ENCODE data around the gene RASGRF1.
"Not testable (repeated sequence)": the region's sequence is repeated elsewhere in the genome, so short reads cannot be mapped to it uniquely, and the experiment has no call there.

Gene RASGRF1

GRCh38 chr15:79008659-79009058 lies 81.9 kb downstream of the RASGRF1 start:
- DNase-seq (ENCODE audit: low read depth): no peak

GRCh38 chr15:79007066-79007465 lies 83.5 kb downstream of the RASGRF1 start:
- no peak for DNase-seq (ENCODE audit: low read depth)

- no peak for DNase-seq (ENCODE audit: low read depth)
These were observed 84.5 kb downstream of the RASGRF1 start for GRCh38 chr15:79006071-79006470.

- DNase-seq (ENCODE audit: low read depth): no peak
These were observed 86.2 kb downstream of the RASGRF1 start for GRCh38 chr15:79004336-79004735.

- DNase-seq (ENCODE audit: low read depth): no peak
These were observed 86.7 kb downstream of the RASGRF1 start for GRCh38 chr15:79003896-79004295.

- no peak for DNase-seq (ENCODE audit: low read depth)
These were observed 87.3 kb downstream of the RASGRF1 start for GRCh38 chr15:79003301-79003700.

- DNase-seq (ENCODE audit: low read depth): no peak
These were observed 88.0 kb downstream of the RASGRF1 start for GRCh38 chr15:79002581-79002980.

GRCh38 chr15:78999636-79000035 lies 90.9 kb downstream of the RASGRF1 start:
- no peak for DNase-seq (ENCODE audit: low read depth)

GRCh38 chr15:78998526-78998925 lies 92.1 kb downstream of the RASGRF1 start:
- no peak for DNase-seq (ENCODE audit: low read depth)

- no peak for DNase-seq (ENCODE audit: low read depth)
These were observed 92.5 kb downstream of the RASGRF1 start for GRCh38 chr15:78997981-78998499.

GRCh38 chr15:78996894-78997275 lies 93.7 kb downstream of the RASGRF1 start:
- DNase-seq (ENCODE audit: low read depth): no peak

- DNase-seq (ENCODE audit: low read depth): no peak
These were observed 94.4 kb downstream of the RASGRF1 start for GRCh38 chr15:78995921-78996893.

- DNase-seq (ENCODE audit: low read depth): not testable (repeated sequence)
These were observed 95.4 kb downstream of the RASGRF1 start for GRCh38 chr15:78995161-78995560.

GRCh38 chr15:78993931-78994530 lies 96.5 kb downstream of the RASGRF1 start:
- no peak for DNase-seq (ENCODE audit: low read depth)

- DNase-seq (ENCODE audit: low read depth): no peak
These were observed 97.2 kb downstream of the RASGRF1 start for GRCh38 chr15:78993257-78993930.

GRCh38 chr15:78992416-78993256 lies 97.9 kb downstream of the RASGRF1 start:
- DNase-seq (ENCODE audit: low read depth): no peak

- no peak for DNase-seq (ENCODE audit: low read depth)
These were observed 98.7 kb downstream of the RASGRF1 start for GRCh38 chr15:78991879-78992278.

GRCh38 chr15:78991476-78991875 lies 99.1 kb downstream of the RASGRF1 start:
- DNase-seq (ENCODE audit: low read depth): no peak

GRCh38 chr15:78990278-78990677 lies 100.3 kb downstream of the RASGRF1 start:
- no peak for DNase-seq (ENCODE audit: low read depth)

GRCh38 chr15:78989701-78990240 lies 100.8 kb downstream of the RASGRF1 start:
- DNase-seq (ENCODE audit: low read depth): no peak

GRCh38 chr15:78988361-78988911 lies 102.1 kb downstream of the RASGRF1 start:
- DNase-seq (ENCODE audit: low read depth): peak; percentile 96

Measured in GM04503 (cell line).